Activated gamma-delta T cell treated with Interleukin-2 at 50 U/mL for 16 hours (primary cell): Measurements from ENCODE around the gene COX6B2.
"Not testable (repeated sequence)": the region's sequence is repeated elsewhere in the genome, so short reads cannot be mapped to it uniquely, and the experiment has no call there.

ENCODE experiments used
- DNase-seq: peaks from one replicate; pipeline ENCODE4 v3.0.0-alpha.2; 2020

Gene COX6B2, protein sequence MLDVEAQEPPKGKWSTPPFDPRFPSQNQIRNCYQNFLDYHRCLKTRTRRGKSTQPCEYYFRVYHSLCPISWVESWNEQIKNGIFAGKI

GRCh38 chr19:55354698-55355212, at the start of gene COX6B2:
TSS of gene COX6B2 (minus strand) at chr19:55354719. CDS start at chr19:55354521, 198 bp downstream.
- no peak for DNase-seq

- no peak for DNase-seq
Observed at GRCh38 chr19:55402509-55402908, 48.0 kb upstream of the COX6B2 start.

- not testable (repeated sequence) for DNase-seq
Observed at GRCh38 chr19:55401390-55401789, 46.9 kb upstream of the COX6B2 start.

DNA sequence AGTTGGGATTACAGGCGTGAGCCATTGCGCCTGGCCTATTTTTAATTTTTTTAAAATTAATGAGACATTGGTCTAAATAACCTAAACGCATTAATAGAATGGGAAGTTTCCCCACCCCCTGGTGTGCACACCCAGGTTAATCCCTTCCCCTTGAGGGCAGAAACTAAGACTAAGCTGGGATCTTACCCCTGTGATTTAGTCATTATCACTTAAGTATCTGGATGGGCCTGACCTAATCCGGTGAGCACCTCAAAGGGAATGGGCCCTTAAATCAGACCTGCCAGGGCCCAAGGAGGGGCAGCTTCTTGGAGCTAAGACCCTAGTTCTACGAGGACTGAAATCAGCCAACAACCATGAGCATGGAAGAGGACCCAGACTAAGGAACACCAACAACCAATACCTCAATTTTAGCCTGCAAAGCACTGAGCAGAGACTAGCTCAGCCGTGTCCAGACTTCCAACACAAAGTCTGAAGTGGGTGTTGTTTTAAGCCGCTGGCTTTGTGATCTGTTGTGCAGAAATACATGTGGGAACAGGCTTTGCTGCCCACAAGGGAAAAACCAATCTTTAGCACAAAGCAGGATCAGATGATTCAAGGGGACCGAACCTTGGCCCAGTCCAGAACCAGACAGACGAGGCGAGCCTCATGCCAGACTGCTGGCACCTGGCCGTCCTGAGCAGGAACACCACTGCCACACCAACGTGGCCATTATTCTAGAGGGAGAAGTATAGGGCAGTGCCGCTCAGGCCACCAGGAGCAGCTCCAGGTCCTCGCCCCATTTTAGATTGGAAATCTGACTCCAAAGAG, 46.0 kb upstream of the COX6B2 start:
- no peak for DNase-seq

DNA sequence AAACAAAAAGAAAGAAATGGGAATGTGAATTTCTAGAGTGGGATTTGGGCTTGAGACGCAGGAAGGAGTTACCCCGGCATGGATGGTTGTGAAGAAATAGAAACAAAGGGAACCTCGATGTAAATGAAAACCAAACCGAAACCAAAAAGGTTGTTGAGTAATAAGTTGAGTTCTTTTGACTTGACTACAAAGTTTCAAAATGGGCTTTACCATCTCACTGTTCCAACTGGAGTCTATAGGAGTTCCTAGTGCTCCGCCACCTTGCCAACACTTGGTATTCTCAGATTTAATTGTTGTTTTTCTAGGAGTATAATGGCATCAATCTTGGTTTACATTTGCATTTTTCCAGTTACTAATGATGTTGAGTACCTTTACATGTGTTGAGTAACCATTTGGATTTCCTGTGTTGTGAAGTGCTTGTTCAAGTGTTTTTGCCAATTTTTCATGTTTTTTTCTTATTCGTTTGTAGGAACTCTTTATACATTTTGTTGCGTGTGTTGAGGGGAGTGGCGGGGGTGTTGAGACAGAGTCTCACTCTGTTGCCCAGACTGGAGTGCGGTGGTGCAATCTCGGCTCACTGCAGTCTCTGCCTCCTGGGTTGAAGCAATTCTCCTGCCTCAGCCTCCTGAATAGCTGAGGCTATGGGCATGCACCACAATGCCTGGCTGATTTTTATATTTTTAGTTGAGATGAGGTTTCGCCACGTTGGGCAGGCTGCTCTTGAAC, 43.8 kb upstream of the COX6B2 start:
- no peak for DNase-seq

DNA sequence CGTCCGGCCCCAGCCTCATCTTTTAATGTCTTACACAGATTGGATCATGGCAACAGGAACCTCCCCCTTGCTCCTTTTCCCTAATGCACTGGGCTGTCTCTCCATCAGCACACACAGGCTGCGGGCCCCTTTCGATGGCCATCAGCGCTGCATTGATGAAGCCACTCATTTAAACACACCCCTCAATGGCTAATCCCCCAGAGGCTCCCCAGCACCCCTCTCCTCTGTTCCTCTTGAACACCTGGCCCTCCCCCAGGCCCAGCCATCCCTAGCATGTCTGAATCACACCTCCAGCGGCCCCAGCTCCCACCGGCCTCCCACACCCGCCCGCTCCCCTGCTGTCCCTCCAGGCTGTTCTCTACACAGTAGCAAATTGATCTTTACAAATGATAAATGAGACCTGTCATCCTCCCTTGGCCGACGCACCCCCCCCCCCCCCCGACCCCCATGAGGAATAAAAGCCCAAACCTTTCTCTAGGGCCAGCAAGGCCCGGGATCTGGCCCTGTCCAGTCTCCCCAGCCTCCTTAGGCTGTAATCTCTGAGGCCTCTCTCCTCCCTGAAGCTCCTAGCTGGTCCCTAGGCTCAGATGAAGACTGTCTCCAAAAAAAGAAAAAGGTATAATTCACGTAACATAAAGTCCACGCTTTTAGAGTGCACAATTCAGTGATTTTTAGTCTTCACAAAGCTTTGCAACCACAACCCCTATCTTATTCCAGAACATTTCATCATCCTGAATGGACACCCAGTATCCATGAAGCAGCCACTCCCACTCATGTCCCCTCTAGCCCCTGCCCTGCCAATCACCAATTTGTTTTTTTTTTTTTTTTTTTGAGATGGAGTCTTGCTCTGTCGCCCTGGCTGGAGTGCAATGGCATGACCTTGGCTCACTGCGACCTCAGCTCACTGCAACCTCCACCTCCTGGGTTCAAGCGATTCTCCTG, 38.6 kb upstream of the COX6B2 start:
- no peak for DNase-seq

- DNase-seq: no peak
Observed at GRCh38 chr19:55391702-55392615, 37.4 kb upstream of the COX6B2 start.

- no peak for DNase-seq
Observed at GRCh38 chr19:55391191-55391670, 36.7 kb upstream of the COX6B2 start.

- DNase-seq: no peak
Observed at GRCh38 chr19:55390461-55390880, 36.0 kb upstream of the COX6B2 start.

DNA sequence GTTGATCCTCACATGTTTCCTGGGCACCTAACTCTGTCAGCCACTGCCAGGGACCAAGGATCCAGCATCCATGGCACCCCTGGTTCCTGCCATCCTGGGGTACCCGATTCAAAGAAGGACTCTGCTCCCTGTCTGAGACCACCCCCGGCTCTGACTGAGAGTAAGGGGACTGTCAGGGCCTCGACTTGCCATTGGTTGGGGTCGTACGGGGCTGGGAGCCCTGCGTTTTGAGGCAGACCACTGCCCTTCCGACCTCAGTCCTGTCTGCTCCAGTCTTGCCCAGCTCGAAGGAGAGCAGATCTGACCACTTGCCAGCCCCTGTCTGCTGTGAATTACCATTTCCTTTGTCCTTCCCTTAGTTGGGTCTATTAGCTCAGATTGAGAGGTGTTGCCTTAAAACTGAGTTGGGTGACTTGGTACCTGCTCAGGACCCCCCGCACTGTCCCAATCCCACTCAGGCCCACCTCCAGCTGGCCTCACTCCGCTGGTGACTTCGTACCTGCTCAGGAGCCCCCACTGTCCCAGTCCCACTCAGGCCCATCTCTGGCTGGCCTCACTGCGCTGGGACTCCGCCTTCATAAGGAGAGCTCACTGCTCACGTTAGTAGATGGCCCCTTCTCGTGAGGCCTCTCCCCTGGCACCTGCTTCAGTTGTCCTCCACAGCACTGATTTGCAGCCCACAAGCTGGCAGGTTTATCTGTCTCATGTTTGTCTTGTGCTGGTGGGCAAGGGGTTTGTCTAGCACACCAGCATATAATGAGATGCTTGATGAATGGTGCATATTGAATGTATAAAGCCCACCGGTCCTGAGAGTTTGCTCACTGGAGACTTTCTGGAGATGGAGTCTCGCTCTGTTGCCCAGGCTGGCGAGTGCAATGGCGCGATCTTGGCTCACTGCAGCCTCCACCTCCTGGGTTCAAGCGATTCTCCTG, 35.1 kb upstream of the COX6B2 start:
- no peak for DNase-seq

DNA sequence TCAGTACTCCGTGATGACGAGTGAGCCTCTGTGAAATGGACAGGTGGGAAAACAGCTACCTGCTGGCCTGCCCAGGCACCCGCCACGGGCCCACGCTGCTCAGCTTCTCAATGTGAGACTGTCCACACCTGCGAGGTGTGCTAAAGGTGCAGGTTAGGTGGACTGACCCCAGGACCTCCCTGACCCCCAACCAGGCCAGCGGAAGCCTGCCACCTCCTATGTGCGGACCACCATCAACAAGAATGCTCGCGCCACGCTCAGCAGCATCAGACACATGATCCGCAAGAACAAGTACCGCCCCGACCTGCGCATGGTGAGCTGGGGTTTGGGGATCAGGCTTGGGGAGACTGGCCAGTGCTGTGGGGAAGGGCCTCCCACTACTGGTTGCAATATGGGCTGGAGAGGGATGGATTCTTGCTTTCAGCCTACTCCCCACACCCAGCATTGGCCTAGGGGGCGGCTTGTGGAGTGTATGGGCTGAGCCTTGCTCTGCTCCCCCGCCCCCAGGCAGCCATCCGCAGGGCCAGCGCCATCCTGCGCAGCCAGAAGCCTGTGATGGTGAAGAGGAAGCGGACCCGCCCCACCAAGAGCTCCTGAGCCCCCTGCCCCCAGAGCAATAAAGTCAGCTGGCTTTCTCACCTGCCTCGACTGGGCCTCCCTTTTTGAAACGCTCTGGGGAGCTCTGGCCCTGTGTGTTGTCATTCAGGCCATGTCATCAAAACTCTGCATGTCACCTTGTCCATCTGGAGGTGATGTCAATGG, 33.4 kb upstream of the COX6B2 start:
- no peak for DNase-seq

GRCh38 chr19:55386493-55386971, 32.0 kb upstream of the COX6B2 start:
- no peak for DNase-seq

DNA sequence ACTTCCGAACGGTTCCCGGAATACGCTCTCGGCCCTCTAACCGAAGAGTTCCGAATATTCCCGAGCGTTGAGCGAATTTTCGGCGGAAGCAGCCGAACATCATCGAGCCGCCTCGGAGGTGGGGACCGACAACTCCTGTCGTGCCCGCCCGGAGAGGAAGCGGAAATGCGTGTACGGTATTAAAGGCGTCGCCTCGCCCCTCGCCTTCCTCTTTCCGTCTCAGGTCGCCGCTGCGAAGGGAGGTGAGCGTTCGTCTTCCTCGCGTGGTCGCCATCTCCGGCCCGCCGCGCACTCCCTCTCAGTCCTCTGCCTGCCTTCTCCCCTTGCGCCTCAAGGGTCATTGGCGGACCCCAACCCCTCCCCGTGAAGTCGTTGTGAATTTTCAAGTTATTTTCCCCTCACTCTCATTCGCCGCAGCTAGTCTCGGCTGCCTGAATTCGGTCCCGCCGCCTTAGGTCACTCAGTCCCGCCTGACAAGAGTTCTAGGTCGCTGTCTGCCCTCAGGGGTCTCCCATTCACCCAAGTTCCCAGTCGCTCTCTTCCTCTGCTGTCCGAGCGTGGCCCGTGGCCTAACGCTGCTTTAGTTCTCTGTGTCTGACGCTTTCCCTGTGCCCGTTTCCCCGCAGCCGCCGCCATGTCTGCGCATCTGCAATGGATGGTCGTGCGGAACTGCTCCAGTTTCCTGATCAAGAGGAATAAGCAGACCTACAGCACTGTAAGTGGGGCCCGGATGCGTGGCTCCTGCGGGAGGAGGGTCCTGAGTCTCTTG, 31.4 kb upstream of the COX6B2 start, which contains the start of gene RPL28:
Gene RPL28, plus strand, starts transcription at position 209 of the 769 bp plus-strand sequence. Its CDS starts 426 bp downstream, at position 635.
- peak; percentile 97 for DNase-seq

DNA sequence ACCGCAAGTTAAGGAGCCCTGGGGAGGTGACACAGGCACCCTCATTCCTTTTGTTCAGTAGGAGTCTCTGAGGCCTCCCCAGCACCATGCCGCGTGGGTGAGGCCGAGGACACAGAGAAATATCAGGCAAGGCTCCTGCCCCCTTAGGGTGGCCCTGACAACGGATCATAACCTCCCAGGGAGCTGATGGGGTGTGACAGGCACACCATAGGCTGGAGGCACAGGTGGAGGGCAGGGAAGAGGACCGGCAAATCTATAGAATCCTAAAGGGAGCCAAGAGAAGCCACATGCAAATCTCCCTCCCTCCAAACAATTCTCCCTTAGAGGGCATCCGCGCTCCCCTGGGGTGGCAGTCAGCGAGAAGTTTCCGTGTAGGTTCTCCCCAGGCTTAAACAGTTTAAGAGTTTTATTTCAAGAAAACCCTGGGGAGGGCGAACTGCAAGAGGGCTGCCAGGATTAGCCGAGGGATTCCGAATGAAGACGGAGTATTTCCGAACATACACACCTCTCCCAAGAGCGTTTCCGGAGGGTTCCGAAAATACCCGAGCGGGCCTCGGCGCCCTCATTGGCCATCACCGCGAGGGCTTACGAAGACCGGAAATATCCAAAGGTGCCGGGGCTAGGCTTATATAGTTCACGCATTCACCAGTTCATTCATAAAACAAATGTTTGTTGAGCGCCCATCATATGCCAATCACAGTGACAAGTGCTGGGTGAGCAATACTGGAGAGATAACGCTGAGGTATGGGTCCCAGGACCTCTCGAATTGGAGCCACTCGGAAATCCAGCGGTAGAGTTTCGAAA, 30.6 kb upstream of the COX6B2 start:
- peak; percentile 97 for DNase-seq

DNA sequence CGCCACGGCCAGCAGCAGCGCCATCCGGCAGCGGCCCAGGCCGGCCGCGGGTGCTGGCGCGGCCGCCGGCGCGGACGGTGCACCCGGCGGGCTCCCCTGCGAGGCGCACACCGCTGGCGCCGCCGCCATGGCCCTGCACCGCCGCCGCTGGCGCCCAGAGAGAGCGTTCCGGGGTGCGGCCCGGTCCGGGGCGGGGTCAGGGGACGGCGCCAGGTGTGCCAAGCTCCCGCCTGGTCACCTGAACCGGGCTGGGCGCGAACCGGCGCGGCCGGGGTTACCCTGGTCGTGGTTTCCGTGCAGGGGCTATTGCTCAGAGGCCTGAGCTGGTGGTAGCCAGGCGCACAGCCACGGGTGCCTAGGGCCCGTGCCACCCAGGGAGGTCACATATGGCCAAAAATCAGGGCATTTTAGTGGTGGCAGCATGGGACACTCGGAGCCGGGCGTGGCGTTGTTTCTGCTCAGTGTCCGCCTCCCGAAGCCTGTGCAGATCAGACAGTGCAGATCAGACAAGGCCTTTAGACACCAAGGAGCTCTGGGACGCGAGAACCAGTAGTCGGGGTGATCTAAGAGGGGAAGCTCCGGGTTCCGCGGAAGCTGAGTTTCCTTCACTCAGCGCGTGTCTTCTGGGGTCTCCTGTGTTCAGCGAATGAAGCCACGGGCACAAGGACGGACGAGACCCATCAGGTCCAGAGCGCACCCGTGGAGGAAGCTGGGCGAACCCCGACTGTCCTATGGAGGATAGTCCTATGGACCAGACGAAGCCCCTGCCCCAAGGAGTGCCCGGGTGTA, 29.8 kb upstream of the COX6B2 start, which contains the start of gene TMEM238:
Gene TMEM238, minus strand, starts transcription at position 162 of the 789 bp plus-strand sequence. Its CDS starts 33 bp downstream, at position 129.
- peak; percentile 26 for DNase-seq
